SU-DHL-6 (cell line): ENCODE results near the gene FURIN.

ENCODE experiments used
- H2AFZ ChIP-seq: fragments of 200-600 bp; sonication (generic); 2 replicates; pipeline ENCODE4 v1.6.1; 2014; ENCODE audit warnings: low read depth, mild to moderate bottlenecking, moderate library complexity, mixed read lengths, antibody characterized with exemption, low read length; ENCODE audit not compliant: severe bottlenecking
- H3F3A ChIP-seq: fragments of 200-600 bp; shearing (Covaris generic); 2 replicates; pipeline ENCODE4 v1.6.0; 2016; ENCODE audit warnings: antibody characterized with exemption, mild to moderate bottlenecking; ENCODE audit not compliant: insufficient read depth
- H3K27ac ChIP-seq: fragments of 200-600 bp; sonication (generic); 2 replicates; pipeline ENCODE4 v1.5.1; 2016; ENCODE audit warnings: low read depth, mild to moderate bottlenecking, low read length, moderate library complexity, mixed read lengths
- H3K27me3 ChIP-seq: fragments of 200-600 bp; sonication (generic), shearing (Covaris generic); 2 replicates; pipeline ENCODE4 v1.6.0; 2014; ENCODE audit warnings: mild to moderate bottlenecking, low read length
- H3K36me3 ChIP-seq: fragments of 200-600 bp; sonication (generic); 2 replicates; pipeline ENCODE4 v1.6.1; 2014; ENCODE audit warnings: mild to moderate bottlenecking, low read length, mixed read lengths
- H3K4me2 ChIP-seq: fragments of 300-600, 200-600 bp; shearing (Covaris generic), sonication (generic); 2 replicates; pipeline ENCODE4 v1.6.0; 2014; ENCODE audit warnings: low read length, low read depth, mild to moderate bottlenecking; ENCODE audit not compliant: poor library complexity, severe bottlenecking
- H3K4me3 ChIP-seq: fragments of 200-600 bp; sonication (generic); 2 replicates; pipeline ENCODE4 v1.5.1; 2014; ENCODE audit warnings: antibody characterized with exemption, low read length, mild to moderate bottlenecking, mixed read lengths; ENCODE audit not compliant: insufficient read depth, poor library complexity, severe bottlenecking
- H3K79me2 ChIP-seq: fragments of 200-600 bp; sonication (generic); 2 replicates; pipeline ENCODE4 v1.6.1; 2014; ENCODE audit warnings: mild to moderate bottlenecking, low read length, moderate library complexity; ENCODE audit not compliant: insufficient read depth
- H3K9ac ChIP-seq: fragments of 200-600 bp; sonication (generic); 2 replicates; pipeline ENCODE4 v1.7.0; 2014; ENCODE audit warnings: mild to moderate bottlenecking, low read length
- H3K9me2 ChIP-seq: fragments of 200-600 bp; sonication (generic); replicated peaks from 2 replicates; pipeline ENCODE4 v1.6.1; 2014; ENCODE audit warnings: low read length; ENCODE audit not compliant: insufficient read depth
- H3K9me3 ChIP-seq: fragments of 200-600 bp; sonication (generic); 2 replicates; pipeline ENCODE4 v1.6.1; 2014; ENCODE audit warnings: low read length, mixed read lengths; ENCODE audit not compliant: insufficient read depth
- H4K20me1 ChIP-seq: fragments of 200-600 bp; sonication (generic); 2 replicates; pipeline ENCODE4 v1.6.1; 2014; ENCODE audit warnings: low read depth, mild to moderate bottlenecking, antibody characterized with exemption, low read length, moderate library complexity, mixed read lengths
- CTCF ChIP-seq: fragments of 200-600 bp; sonication (generic); IDR thresholded peaks from one replicate; pipeline ENCODE4 v1.5.1; 2017; ENCODE audit warnings: antibody characterized with exemption, mild to moderate bottlenecking, low read length, moderate library complexity; ENCODE audit not compliant: insufficient read depth, poor library complexity, severe bottlenecking
- EZH2phosphoT487 ChIP-seq: fragments of 200-600 bp; sonication (generic), shearing (Covaris generic); conservative IDR thresholded peaks from 2 replicates; pipeline ENCODE4 v1.6.1; 2018; ENCODE audit warnings: mild to moderate bottlenecking, antibody characterized with exemption, low read length, moderate library complexity, mixed read lengths

Gene FURIN

GRCh38 chr15:90881181-90881977 is 13.0 kb downstream of the FURIN start:
- Histone ChIP-seq H3F3A (no peaks in the 10 kb centered on the region), H3K9me2 (no peaks in the 10 kb centered on the region), H2AFZ (no peak overlapping the region), H3K9me3 (no peaks in the 10 kb centered on the region), H3K4me3 (no peak overlapping the region), H3K4me2 (no peak overlapping the region), H4K20me1 (no peaks in the 10 kb centered on the region), H3K79me2 (no peaks in the 10 kb centered on the region), H3K36me3 (no peaks in the 10 kb centered on the region), H3K9ac (no peak overlapping the region), H3K27ac (no peak overlapping the region), H3K27me3 (no peaks in the 10 kb centered on the region)
- TF ChIP-seq EZH2phosphoT487 (no peak), CTCF (no peak)

GRCh38 chr15:90881978-90882721 is 13.8 kb downstream of the FURIN start:
- TF ChIP-seq CTCF (no peak), EZH2phosphoT487 (no peak)
- no peaks in the 10 kb centered on the region for H4K20me1 ChIP-seq
- H3K4me2 ChIP-seq, result no peak overlapping the region
- no peaks in the 10 kb centered on the region for H3K9me3 ChIP-seq
- H3K4me3 ChIP-seq, result no peak overlapping the region
- no peaks in the 10 kb centered on the region for H3K27me3 ChIP-seq
- no peaks in the 10 kb centered on the region for H3K9me2 ChIP-seq
- H2AFZ ChIP-seq, result no peak overlapping the region
- no peaks in the 10 kb centered on the region for H3F3A ChIP-seq
- no peaks in the 10 kb centered on the region for H3K79me2 ChIP-seq
- no peak overlapping the region for H3K9ac ChIP-seq
- no peaks in the 10 kb centered on the region for H3K36me3 ChIP-seq
- no peak overlapping the region for H3K27ac ChIP-seq

- Histone ChIP-seq H2AFZ (no peak overlapping the region), H3F3A (no peaks in the 10 kb centered on the region), H3K4me3 (no peak overlapping the region), H3K27me3 (no peaks in the 10 kb centered on the region), H3K27ac (no peak overlapping the region), H3K9me2 (no peaks in the 10 kb centered on the region), H3K9ac (no peak overlapping the region), H3K4me2 (no peak overlapping the region), H3K9me3 (no peaks in the 10 kb centered on the region), H3K79me2 (no peaks in the 10 kb centered on the region), H3K36me3 (no peaks in the 10 kb centered on the region), H4K20me1 (no peaks in the 10 kb centered on the region)
- no peak for TF ChIP-seq EZH2phosphoT487
- TF ChIP-seq CTCF, result no peak
These were observed 14.6 kb downstream of the FURIN start for GRCh38 chr15:90882781-90883525.
